ENCODE measurements around the gene KDM5B. TPM values are rescaled to one million over a fixed set of nuclear protein-coding genes. Genes with fewer than 3 reads are reported as not detected.

Gene KDM5B
- total and polyA plus RNA-seq, 9 of the 15 experiments (the other 6 are each of a cell fraction or from before 2014, with no cell fraction given) = 15.4 to 90.6 (median 57.1) TPM

- TF ChIP-seq, protein P1, sequence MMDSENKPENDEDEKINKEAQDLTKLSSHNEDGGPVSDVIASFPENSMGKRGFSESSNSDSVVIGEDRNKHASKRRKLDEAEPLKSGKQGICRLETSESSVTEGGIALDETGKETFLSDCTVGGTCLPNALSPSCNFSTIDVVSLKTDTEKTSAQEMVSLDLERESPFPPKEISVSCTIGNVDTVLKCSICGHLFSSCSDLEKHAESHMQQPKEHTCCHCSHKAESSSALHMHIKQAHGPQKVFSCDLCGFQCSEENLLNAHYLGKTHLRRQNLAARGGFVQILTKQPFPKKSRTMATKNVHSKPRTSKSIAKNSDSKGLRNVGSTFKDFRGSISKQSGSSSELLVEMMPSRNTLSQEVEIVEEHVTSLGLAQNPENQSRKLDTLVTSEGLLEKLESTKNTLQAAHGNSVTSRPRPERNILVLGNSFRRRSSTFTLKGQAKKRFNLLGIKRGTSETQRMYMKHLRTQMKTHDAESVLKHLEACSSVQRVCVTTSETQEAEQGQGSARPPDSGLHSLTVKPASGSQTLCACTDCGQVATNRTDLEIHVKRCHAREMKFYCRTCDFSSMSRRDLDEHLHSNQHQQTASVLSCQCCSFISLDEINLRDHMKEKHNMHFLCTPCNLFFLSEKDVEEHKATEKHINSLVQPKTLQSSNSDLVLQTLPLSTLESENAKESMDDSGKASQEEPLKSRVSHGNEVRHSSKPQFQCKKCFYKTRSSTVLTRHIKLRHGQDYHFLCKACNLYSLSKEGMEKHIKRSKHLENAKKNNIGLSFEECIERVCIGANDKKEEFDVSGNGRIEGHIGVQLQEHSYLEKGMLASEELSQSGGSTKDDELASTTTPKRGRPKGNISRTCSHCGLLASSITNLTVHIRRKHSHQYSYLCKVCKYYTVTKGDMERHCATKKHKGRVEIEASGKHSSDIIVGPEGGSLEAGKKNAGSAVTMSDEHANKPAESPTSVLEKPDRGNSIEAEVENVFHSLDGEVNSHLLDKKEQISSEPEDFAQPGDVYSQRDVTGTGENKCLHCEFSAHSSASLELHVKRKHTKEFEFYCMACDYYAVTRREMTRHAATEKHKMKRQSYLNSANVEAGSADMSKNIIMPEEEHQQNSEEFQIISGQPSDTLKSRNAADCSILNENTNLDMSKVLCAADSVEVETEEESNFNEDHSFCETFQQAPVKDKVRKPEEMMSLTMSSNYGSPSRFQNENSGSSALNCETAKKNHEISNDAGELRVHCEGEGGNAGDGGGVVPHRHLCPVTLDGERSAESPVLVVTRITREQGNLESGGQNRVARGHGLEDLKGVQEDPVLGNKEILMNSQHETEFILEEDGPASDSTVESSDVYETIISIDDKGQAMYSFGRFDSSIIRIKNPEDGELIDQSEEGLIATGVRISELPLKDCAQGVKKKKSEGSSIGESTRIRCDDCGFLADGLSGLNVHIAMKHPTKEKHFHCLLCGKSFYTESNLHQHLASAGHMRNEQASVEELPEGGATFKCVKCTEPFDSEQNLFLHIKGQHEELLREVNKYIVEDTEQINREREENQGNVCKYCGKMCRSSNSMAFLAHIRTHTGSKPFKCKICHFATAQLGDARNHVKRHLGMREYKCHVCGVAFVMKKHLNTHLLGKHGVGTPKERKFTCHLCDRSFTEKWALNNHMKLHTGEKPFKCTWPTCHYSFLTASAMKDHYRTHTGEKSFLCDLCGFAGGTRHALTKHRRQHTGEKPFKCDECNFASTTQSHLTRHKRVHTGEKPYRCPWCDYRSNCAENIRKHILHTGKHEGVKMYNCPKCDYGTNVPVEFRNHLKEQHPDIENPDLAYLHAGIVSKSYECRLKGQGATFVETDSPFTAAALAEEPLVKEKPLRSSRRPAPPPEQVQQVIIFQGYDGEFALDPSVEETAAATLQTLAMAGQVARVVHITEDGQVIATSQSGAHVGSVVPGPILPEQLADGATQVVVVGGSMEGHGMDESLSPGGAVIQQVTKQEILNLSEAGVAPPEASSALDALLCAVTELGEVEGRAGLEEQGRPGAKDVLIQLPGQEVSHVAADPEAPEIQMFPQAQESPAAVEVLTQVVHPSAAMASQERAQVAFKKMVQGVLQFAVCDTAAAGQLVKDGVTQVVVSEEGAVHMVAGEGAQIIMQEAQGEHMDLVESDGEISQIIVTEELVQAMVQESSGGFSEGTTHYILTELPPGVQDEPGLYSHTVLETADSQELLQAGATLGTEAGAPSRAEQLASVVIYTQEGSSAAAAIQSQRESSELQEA (IDR thresholded peaks at IDR 0.05; ENCODE audit: low read depth) = no peak
- TF ChIP-seq HMGN3 (IDR thresholded peaks at IDR 0.05; ENCODE audit: borderline replicate concordance, extremely low read depth, insufficient read length, low read depth, low read length) = no peak
- no peak for TF ChIP-seq MCM2 (IDR thresholded peaks at IDR 0.05; ENCODE audit: low read depth)
- TF ChIP-seq HEY1 (CRISPR knock-in tag; IDR thresholded peaks at IDR 0.05; ENCODE audit: borderline replicate concordance) = no peak
- TF ChIP-seq, protein P2, sequence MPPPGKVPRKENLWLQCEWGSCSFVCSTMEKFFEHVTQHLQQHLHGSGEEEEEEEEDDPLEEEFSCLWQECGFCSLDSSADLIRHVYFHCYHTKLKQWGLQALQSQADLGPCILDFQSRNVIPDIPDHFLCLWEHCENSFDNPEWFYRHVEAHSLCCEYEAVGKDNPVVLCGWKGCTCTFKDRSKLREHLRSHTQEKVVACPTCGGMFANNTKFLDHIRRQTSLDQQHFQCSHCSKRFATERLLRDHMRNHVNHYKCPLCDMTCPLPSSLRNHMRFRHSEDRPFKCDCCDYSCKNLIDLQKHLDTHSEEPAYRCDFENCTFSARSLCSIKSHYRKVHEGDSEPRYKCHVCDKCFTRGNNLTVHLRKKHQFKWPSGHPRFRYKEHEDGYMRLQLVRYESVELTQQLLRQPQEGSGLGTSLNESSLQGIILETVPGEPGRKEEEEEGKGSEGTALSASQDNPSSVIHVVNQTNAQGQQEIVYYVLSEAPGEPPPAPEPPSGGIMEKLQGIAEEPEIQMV (tag; conservative IDR thresholded peaks at IDR 0.05; ENCODE audit: low read depth) = peak; percentile 80; the same call in 1 of the 2 replicates
- TF ChIP-seq ZNF12 (CRISPR knock-in tag; IDR thresholded peaks at IDR 0.05) = no peak
- no peak for TF ChIP-seq BMI1 (IDR thresholded peaks at IDR 0.05; ENCODE audit: low read length)
- no peak for TF ChIP-seq BRF1 (IDR thresholded peaks at IDR 0.05; ENCODE audit: borderline replicate concordance, extremely low read depth, insufficient read length)
- TF ChIP-seq ZNF740 (CRISPR knock-in tag; IDR thresholded peaks at IDR 0.05) = no peak
- peak; percentile 7 to 93; a peak in 2 of 4 replicates for TF ChIP-seq ZNF740 (tag; IDR thresholded peaks at IDR 0.05)
Observed at GRCh38 chr1:202805886-202806844, 2.1 kb downstream of the KDM5B start (continued).

Data from K562 (cell line).